ENCODE data around the gene CCR8.
"Not testable (repeated sequence)": the region's sequence is repeated elsewhere in the genome, so short reads cannot be mapped to it uniquely, and the experiment has no call there.

Gene CCR8

GRCh38 chr3:39349080-39349479 lies 19.6 kb downstream of the CCR8 start:
- no peak for DNase-seq (ENCODE audit: low spot score)

GRCh38 chr3:39350714-39351113 lies 21.2 kb downstream of the CCR8 start:
- DNase-seq (ENCODE audit: low spot score) = no peak

GRCh38 chr3:39351134-39351533 lies 21.6 kb downstream of the CCR8 start:
- DNase-seq (ENCODE audit: low spot score) = not testable (repeated sequence)

GRCh38 chr3:39353168-39353927 lies 23.8 kb downstream of the CCR8 start:
- not testable (repeated sequence) for DNase-seq (ENCODE audit: low spot score)

DNA sequence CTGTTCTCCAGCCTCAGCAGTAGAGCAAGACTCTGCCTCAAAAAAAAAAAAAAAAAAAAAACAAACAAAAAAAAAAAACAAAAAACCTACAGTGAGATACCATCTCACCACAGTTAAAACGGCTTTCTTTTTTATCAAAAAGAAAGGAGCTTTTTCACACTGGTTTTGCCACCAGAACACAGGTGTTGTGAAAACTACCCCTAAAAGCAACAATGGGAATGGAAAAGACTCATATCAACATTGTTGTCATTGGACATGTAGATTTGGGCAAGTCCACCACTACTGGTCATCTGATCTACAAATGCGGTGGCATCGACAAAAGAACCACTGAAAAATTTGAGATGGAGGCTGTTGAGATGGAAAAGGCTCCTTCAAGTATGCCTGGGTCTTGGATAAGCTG lies 28.8 kb downstream of the CCR8 start:
- DNase-seq (ENCODE audit: low spot score) = no peak

DNA sequence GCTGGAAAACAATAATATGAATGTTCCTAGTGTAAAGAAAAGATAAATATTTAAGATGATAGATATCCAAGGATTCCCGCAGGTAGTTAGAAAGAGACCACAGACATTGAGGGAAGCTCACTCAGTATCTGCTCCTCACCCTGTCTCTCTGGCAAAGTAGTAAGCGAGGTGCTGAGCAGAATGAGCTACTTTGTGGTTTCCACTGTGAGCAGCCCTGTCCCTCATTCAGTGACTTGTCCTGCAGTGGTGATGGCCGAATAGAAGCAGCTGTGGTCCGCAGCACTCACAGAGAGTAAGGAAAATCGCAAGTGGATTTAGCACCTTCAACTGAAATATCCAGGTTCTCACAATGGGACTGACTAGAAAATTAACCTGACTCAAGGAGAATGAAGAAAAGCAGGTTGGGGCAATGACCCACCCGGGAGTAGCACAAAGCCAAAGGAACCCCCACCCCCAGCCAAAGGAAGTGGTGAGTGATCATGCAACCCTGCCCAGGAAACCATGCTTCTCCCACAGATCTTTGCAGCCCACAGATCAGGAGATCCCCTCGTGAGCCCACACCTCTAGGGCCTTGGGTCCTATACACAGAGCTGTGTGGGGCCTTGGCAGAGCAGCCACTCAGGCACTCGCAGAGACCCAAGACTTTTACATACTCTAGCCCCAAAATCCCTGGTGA lies 31.9 kb downstream of the CCR8 start:
- DNase-seq (ENCODE audit: low spot score) = no peak

- DNase-seq (ENCODE audit: low spot score) = no peak
These were observed 32.7 kb downstream of the CCR8 start for GRCh38 chr3:39362192-39362591.

- DNase-seq (ENCODE audit: low spot score) = no peak
These were observed 33.3 kb downstream of the CCR8 start for GRCh38 chr3:39362812-39363211.

DNA sequence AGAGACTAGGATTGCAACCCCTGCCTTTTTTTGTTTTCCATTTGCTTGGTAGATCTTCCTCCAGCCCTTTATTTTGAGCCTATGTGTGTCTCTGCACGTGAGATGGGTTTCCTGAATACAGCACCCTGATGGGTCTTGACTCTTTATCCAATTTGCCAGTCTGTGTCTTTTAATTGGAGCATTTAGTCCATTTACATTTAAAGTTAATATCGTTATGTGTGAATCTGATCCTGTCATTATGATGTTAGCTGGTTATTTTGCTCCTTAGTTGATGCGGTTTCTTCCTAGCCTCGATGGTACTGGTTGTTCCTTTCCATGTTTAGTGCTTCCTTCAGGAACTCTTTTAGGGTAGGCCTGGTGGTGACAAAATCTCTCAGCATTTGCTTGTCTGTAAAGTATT lies 40.9 kb downstream of the CCR8 start:
- DNase-seq (ENCODE audit: low spot score) = not testable (repeated sequence)

DNA sequence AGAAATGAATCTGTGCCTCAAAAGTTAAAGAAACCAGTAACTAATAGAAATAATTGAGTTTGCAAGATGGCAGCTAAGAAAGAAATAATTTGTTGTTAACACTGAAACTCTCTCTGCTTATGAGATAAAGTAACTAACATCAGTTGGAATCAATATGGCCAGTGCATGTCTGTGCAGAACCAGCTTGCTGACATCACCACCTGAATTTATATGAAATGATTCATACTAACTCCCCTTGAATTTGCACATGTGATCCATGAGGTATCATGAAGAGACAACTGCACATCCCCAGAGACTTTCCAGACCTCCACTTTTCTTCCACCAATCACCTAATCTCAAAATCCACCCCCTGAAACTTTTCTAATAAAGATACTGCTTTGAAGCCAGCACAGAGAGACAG lies 43.3 kb downstream of the CCR8 start:
- no peak for DNase-seq (ENCODE audit: low spot score)

DNA sequence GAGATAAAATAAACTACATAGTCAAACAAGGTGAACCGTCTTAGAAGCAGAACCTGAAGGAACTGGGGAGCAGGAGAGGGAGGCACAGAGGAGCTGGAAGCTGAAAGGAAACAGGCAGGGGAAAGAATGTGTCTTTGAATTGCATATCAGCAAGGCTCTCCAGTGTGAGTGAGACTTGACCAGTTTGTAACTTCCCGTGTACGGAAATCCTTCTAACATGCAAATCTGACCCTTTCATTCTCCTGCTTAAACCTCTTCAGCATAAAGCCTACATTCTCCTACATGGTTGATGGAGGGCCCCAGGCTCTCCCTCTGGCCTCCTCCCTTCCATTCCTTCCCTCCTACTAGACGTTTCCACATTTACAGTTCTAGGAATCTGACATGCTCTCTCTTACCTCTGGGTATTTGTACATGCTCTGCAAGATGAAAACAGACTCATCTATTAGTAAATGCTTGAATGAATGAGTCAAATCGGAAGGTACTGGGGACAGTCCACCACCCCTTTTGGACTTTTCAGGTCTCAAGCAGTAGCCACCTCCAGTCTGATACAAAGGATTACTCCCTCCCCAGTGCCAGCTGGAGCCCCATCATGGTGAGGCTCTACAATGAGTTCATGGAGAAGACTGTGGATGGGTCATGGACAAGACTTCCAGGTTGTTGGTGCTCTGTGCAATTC lies 47.6 kb downstream of the CCR8 start:
- no peak for DNase-seq (ENCODE audit: low spot score)

- peak; percentile 50 for DNase-seq (ENCODE audit: low spot score)
These were observed 48.6 kb downstream of the CCR8 start for GRCh38 chr3:39378088-39378487.

GRCh38 chr3:39378957-39379777 lies 49.7 kb downstream of the CCR8 start:
- DNase-seq (ENCODE audit: low spot score) = no peak

DNA sequence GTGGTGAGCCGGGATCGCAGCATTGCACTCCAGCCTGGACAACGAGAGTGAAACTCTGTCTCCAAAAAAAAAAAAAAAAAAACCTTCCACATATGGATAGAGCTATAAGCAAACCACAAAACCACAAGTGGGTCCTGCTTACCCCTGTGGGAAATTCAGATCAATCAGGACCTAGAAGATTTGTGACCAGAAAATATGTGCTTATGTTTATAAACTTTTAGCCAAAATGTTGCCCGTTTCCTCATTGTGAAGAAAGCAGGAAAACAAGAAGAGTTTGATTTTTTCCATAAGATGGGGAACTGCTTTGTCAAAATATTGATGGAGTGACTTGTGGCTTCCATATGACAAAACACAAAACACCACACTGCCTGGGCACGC lies 50.3 kb downstream of the CCR8 start:
- DNase-seq (ENCODE audit: low spot score) = no peak

GRCh38 chr3:39381432-39381831 lies 51.9 kb downstream of the CCR8 start:
- no peak for DNase-seq (ENCODE audit: low spot score)

Measured in germinal center (tissue), 1 donor.